NK-92 treated with Interleukin-12 subunit alpha and Interleukin-12 subunit beta, amount 100 ng/mL, for 24 hours (cell line): ENCODE results near the gene TRIM29.

Source experiments
- DNase-seq: peaks from one replicate; lab custom pipeline; 2025; lab: John Stamatoyannopoulos, UW

The TRIM29 gene

GRCh38 chr11:120097721-120098385 lies 40.1 kb downstream of the TRIM29 start:
- DNase-seq: no peak

GRCh38 chr11:120096369-120097191 lies 41.3 kb downstream of the TRIM29 start:
- DNase-seq: no peak

GRCh38 chr11:120095516-120095915 lies 42.4 kb downstream of the TRIM29 start:
- DNase-seq: no peak

- DNase-seq: no peak
Observed at GRCh38 chr11:120091701-120092100, 46.2 kb downstream of the TRIM29 start.

GRCh38 chr11:120091121-120091520 lies 46.8 kb downstream of the TRIM29 start:
- no peak for DNase-seq

- no peak for DNase-seq
Observed at GRCh38 chr11:120090411-120090810, 47.5 kb downstream of the TRIM29 start.

- no peak for DNase-seq
Observed at GRCh38 chr11:120089036-120090001, 48.6 kb downstream of the TRIM29 start.

- no peak for DNase-seq
Observed at GRCh38 chr11:120088056-120088455, 49.9 kb downstream of the TRIM29 start.

- no peak for DNase-seq
Observed at GRCh38 chr11:120086651-120087050, 51.3 kb downstream of the TRIM29 start.

- no peak for DNase-seq
Observed at GRCh38 chr11:120079750-120080610, 57.9 kb downstream of the TRIM29 start.

- no peak for DNase-seq
Observed at GRCh38 chr11:120078397-120078796, 59.5 kb downstream of the TRIM29 start.

GRCh38 chr11:120074076-120074475 lies 63.8 kb downstream of the TRIM29 start:
- no peak for DNase-seq

- DNase-seq: no peak
Observed at GRCh38 chr11:120073196-120073595, 64.7 kb downstream of the TRIM29 start.

- DNase-seq: no peak
Observed at GRCh38 chr11:120068114-120068573, 69.8 kb downstream of the TRIM29 start.

GRCh38 chr11:120067438-120068113 lies 70.3 kb downstream of the TRIM29 start:
- DNase-seq: no peak

- no peak for DNase-seq
Observed at GRCh38 chr11:120066738-120067437, 71.0 kb downstream of the TRIM29 start.

GRCh38 chr11:120065876-120066275 lies 72.0 kb downstream of the TRIM29 start:
- DNase-seq: no peak

- DNase-seq: no peak
Observed at GRCh38 chr11:120065176-120065575, 72.7 kb downstream of the TRIM29 start.

- DNase-seq: no peak
Observed at GRCh38 chr11:120064341-120064740, 73.6 kb downstream of the TRIM29 start.
